Stimulated activated CD4-positive, alpha-beta T cell treated with anti-CD3 and anti-CD28 coated beads, Interleukin-1b, Interleukin-23, amount 100 ng/mL, for 24 hours (primary cell): ENCODE measurements around the gene MRTFA.
"Not testable (repeated sequence)": the region's sequence is repeated elsewhere in the genome, so short reads cannot be mapped to it uniquely, and the experiment has no call there.

ENCODE experiments used
- DNase-seq, 4 experiments: peaks; one replicate each; pipeline ENCODE4 v3.0.0-alpha.2; 2020; ENCODE audit warnings: low read depth in 4 of 4, low spot score in 1 of 4

The MRTFA gene

DNA sequence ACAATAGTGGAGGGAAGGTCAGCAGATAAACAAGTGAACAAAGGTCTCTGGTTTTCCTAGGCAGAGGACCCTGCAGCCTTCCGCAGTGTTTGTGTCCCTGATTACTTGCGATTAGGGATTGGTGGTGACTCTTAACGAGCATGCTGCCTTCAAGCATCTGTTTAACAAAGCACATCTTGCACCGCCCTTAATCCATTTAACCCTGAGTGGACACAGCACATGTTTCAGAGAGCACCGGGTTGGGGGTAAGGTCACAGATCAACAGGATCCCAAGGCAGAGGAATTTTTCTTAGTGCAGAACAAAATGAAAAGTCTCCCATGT is 136.1 kb downstream of the MRTFA start:
- DNase-seq, result not testable (repeated sequence)

- DNase-seq, result no peak
Observed at GRCh38 chr22:40499209-40499623, 137.3 kb downstream of the MRTFA start.

GRCh38 chr22:40498420-40499208 is 137.9 kb downstream of the MRTFA start:
- DNase-seq, result no peak

DNA sequence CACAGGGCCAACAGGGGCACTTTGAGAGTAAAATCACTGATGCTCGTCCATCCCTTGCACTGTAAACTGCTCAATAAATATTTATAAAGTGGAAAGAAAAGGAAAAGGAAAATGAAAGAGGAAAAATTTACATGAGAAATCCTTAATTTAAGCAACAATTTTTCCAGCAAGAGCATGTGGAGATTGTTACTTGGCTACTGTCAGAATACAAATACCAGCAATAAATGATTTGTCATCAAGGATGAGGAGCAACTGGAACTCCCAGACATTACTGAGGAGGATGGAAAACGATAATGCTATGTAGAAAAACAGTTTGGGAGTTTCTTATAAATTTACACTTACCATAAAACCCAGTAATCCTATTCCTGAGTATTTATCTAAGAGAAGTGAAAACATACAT is 143.1 kb downstream of the MRTFA start:
- no peak for DNase-seq

DNA sequence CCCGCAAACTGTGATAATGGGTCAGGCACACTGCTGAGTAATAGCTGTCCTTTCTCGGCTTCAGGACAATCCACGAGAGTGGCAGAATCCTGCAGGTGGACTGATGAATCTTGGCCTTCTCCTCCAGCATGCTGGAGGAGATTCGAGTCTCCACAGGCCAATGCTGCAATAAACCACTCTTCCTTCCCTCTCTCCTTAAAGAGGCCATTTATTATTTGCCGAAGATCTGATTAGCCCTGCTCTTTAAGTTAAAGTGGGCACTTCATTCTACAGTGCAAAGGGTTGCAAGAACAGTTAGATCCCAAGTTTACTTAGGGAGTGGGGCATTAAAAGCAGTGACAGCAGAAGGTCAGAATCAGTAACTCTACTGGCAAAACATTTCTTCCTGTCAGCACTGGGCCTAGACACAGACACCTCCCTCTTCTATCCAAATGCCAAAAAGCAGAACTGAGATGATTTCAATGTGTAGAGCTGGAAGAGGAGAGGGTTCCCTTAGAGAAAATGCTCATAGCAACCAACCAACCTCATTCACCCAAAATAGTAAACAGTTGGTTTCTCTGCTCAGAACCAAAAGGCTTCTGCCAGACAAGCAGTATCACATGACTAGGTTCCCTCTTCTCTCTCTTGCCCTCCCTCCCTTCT is 144.4 kb downstream of the MRTFA start:
- DNase-seq, result no peak

GRCh38 chr22:40487663-40488249 is 148.8 kb downstream of the MRTFA start:
- DNase-seq, result no peak

DNA sequence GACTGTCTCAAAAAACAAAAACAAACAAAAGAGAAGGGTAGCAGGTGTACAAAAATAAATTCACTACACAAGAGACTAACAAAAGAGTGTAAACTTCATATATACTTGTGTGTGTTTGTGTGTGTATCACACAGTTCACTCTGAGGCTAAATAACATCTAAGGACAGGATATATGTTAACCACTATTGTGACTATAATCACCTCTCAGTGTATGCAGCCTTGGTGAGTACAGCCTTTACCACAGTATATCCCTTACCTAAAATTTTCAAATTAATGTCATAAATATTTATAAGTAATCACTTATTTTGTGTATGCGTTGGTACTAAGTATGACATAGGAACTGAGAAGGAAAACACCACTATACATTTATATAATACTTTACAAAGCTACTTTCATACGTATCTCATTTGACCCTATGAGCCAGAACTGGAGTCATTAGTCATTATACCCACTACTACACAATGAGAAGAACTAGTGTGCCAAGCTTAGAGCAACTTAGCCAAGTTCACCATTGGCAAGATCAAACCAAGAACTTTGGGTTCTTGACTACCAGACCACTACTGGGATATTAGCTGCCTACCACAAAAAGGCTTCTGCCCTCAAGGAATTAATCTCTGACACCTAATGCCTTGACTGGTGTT is 149.4 kb downstream of the MRTFA start:
- no peak for DNase-seq

DNA sequence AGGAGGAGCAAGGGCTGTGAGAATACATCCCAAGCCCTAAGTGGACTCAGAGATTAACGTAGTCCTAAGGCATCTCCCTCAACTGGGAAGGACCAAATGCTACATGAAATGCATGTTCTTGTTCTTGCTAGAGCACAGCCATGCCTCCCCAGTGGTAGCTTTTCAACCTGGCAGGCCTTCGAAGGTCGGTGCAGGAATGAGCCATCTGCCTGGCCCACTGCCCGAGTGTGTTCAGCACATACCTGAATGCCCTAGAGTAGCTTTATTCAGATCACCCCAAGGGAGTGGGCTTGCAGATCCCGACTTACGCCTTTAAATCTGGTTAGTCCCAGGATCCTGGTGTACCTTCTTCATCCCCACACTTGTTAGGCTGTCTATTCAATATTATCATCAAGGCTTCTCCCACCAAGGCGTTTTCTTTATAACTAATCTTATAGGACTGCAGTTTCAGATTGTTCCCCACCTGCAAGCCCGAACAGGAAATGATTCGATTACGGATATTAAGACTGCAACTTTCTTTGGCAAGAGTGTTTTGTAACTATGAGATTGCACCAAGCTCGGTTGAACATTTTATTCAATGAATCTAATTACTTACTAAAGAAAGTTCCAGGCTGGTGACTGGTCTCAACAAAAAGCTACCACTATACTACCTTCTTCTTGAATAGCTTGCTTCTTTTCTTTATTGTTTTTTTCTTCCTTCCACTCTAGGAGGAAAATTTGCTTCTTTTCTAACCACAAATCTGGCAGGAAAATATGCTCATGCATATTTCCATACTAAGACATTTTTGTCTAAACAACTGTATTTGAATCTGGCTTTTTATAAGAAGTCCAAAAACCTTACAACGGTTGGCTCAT is 150.5 kb downstream of the MRTFA start:
- DNase-seq, result no peak

- DNase-seq, result no peak
Observed at GRCh38 chr22:40484906-40485669, 151.4 kb downstream of the MRTFA start.

DNA sequence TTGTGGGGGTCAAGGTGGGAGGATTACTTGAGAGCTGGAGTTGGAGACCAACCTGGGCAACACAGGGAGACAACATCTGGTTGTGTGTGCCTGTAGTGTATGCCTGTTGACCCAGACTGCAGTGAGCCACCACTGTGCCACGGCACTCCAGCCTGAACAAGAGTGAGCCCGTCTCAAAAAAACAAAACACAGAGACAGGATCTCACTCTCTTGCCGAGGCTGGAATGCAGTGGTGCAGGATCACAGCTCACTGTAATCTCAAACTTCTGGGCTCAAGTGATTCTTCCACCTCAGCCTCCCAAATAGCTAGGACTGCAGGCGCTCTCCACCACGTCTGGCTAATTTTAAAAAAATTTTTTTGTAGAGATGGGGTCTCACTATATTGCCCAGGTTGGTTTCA is 153.6 kb downstream of the MRTFA start:
- no peak for DNase-seq

GRCh38 chr22:40482391-40482790 is 154.1 kb downstream of the MRTFA start:
- DNase-seq, result no peak

DNA sequence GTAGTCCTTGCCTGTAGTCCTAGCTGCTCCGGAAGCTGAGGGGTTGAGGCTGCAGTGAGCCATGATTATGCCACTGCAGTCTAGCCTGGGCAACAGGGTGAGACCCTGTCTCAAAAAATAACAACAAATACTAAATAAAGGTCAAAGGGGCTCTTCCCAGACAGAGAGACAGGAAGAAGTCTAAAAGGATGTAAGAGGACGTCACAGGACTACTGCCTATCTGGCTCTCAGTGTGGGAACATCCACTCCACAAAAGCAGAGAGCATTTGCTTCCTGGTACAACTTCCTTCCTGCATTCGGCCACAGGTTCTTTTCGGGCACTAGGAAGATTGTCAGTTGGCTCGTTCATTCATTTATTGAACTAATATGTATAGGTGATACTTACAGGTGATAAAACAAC is 155.5 kb downstream of the MRTFA start:
- DNase-seq, result no peak

- DNase-seq, result no peak
Observed at GRCh38 chr22:40479887-40480538, 156.5 kb downstream of the MRTFA start.

DNA sequence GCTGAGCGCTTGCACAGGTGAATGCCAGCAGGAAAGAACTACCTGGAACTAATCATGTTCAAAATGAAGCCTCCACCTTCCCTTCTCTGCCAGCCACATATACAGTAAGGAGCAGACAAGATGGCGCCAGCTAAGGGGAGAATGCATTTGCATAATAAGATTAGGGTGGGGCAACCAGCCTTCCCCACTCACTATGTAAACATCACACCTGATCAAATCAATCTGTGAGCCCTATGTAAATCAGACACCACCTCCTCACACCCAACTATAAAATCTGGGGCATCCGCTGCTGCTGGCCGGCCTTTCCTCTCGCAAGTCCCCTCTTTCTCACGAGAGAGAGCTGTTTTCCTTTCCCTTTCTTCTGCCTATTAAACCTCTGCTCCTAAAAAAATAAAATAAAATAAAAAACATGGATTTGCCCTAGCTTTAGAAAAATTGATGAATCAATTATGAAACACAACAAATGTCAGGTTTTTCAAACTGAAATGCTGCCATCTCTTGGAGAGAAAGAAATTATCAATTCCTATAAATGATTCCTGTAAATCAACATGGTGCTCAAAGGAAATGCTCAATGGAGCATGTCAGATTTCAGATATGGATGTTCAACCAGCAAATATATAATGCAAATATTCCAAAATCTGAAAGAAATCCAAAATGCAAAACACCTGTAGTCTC is 157.3 kb downstream of the MRTFA start:
- DNase-seq, result no peak

GRCh38 chr22:40478338-40479125 is 158.0 kb downstream of the MRTFA start:
- DNase-seq, result no peak

GRCh38 chr22:40477683-40478337 is 158.7 kb downstream of the MRTFA start:
- DNase-seq, result no peak

- DNase-seq, result no peak
Observed at GRCh38 chr22:40476341-40476740, 160.2 kb downstream of the MRTFA start.

DNA sequence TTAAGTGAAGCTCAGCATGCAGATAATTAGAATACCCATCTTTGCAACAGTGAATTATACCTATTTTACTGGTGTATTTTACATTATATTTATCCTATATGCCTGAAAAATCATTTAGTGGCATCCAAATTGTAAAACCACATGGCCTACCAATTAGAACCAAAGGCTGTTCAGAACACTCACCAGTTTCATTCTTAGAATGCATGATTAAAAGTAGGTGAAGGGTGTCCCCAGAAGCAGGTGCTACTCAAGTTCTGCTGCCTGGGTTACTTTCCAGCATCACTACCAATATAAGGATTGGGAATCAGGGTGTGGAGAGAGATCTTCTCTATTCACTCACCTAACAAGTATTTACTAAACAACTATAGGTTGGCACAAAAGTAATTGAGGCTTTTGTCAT is 162.8 kb downstream of the MRTFA start:
- DNase-seq, result no peak
